HepG2 (cell line): Measurements from ENCODE around the gene SLC25A15. TPM values are rescaled to one million over a fixed set of nuclear protein-coding genes. Genes with fewer than 3 reads are reported as not detected.

Source experiments
- BCL6 ChIP-seq: IDR thresholded peaks from 2 replicates; pipeline ENCODE4 v1.6.1; 2016; ENCODE audit warnings: missing genetic modification reagents, missing compliant biosample characterization
- CBX2 ChIP-seq, 2 experiments: fragments of 200-600 bp in 1 of 2; sonication (generic); formaldehyde crosslinking in 1 of 2; IDR thresholded peaks; 2 replicates each; pipeline versions ENCODE4 v1.7.0 to v1.8.1; 2018 to 2022; ENCODE audit warnings: low read depth in 2 of 2, low read length in 1 of 2, mild to moderate bottlenecking in 1 of 2, missing genetic modification reagents in 1 of 2
- DR1 ChIP-seq: sonication (generic); formaldehyde crosslinking; IDR thresholded peaks from 2 replicates; pipeline ENCODE4 v1.8.0; 2021; ENCODE audit warnings: mild to moderate bottlenecking, missing genetic modification reagents, inconsistent platforms
- FOSL2 ChIP-seq: sonication (generic); formaldehyde crosslinking; IDR thresholded peaks from 2 replicates; pipeline ENCODE4 v1.4.0; 2020; ENCODE audit warnings: missing genetic modification reagents
- HOXA7 ChIP-seq: sonication (generic); formaldehyde crosslinking; IDR thresholded peaks from 2 replicates; pipeline ENCODE4 v1.8.1; 2022; ENCODE audit warnings: mild to moderate bottlenecking, missing genetic modification reagents, moderate library complexity
- NFYC ChIP-seq: IDR thresholded peaks from 2 replicates; pipeline ENCODE4 v1.6.1; 2016; ENCODE audit warnings: missing genetic modification reagents, missing compliant biosample characterization
- TARDBP ChIP-seq: sonication (generic); formaldehyde crosslinking; IDR thresholded peaks from 2 replicates; pipeline ENCODE4 v1.8.0; 2022; ENCODE audit warnings: mild to moderate bottlenecking, missing genetic modification reagents
- ZBTB8A ChIP-seq: sonication (generic); formaldehyde crosslinking; IDR thresholded peaks from 2 replicates; pipeline ENCODE4 v1.4.0; 2020; ENCODE audit warnings: mild to moderate bottlenecking, low read depth, missing genetic modification reagents, borderline replicate concordance
- ZFAT ChIP-seq: sonication (generic); formaldehyde crosslinking; conservative IDR thresholded peaks from 2 replicates; pipeline ENCODE4 v1.8.1; 2023; ENCODE audit warnings: missing genetic modification reagents, inconsistent platforms
- ZNF101 ChIP-seq: sonication (generic); formaldehyde crosslinking; IDR thresholded peaks from 2 replicates; pipeline ENCODE4 v1.4.0; 2020; ENCODE audit warnings: mild to moderate bottlenecking, low read depth, missing genetic modification reagents, borderline replicate concordance
- ZNF282 ChIP-seq: fragments of 450-650 bp; IDR thresholded peaks from 2 replicates; pipeline ENCODE4 v1.6.1; 2018; ENCODE audit not compliant: partially characterized antibody
- ZNF460 ChIP-seq: sonication (generic); formaldehyde crosslinking; IDR thresholded peaks from 2 replicates; pipeline ENCODE4 v1.5.1; 2020; ENCODE audit warnings: missing genetic modification reagents, mild to moderate bottlenecking, borderline replicate concordance
- ZNF746 ChIP-seq: sonication (generic); formaldehyde crosslinking; IDR thresholded peaks from 2 replicates; pipeline ENCODE4 v1.8.0; 2022; ENCODE audit warnings: mild to moderate bottlenecking, missing genetic modification reagents
- polyA plus RNA-seq, 8 experiments: library from polyadenylated mRNA; depleted of rRNA in 3 of 8; stranded (reverse) in 7 of 8; unstranded in 1 of 8; fragments of >200 nt; fragmentation: Illumina TruSeq in 4 of 8; extraction: Trizol in 4 of 8; gene quantifications; 2 replicates each; pipeline versions ENCODE4 v1.2.1 to v1.2.3, GENCODE V29; 2011 to 2016; ENCODE audit warnings: low read depth in 4 of 8, missing spikeins in 1 of 8, mixed read lengths in 1 of 8; ENCODE audit not compliant: insufficient read depth in 1 of 8
- total RNA-seq, 5 experiments: library from RNA; depleted of rRNA; stranded (reverse); fragments of >200 nt; fragmentation: Illumina TruSeq; extraction: Trizol; gene quantifications; 2 replicates each; pipeline ENCODE4 v1.2.3, GENCODE V29; 2016; ENCODE audit warnings: low read depth in 1 of 5
- TF ChIP-seq, protein P1 (sequence below): sonication (generic); formaldehyde crosslinking; IDR thresholded peaks from 2 replicates; pipeline ENCODE4 v1.4.0; 2020; ENCODE audit warnings: missing genetic modification reagents
- TF ChIP-seq, protein P2 (sequence below): fragments of 450-650 bp; IDR thresholded peaks from 2 replicates; pipeline ENCODE4 v1.6.1; 2017
- TF ChIP-seq, protein P3 (sequence below): sonication (generic); formaldehyde crosslinking; IDR thresholded peaks from 2 replicates; pipeline ENCODE4 v1.8.1; 2023; ENCODE audit warnings: mild to moderate bottlenecking, missing genetic modification reagents
- TF ChIP-seq, protein P4 (sequence below): sonication (generic); formaldehyde crosslinking; conservative IDR thresholded peaks from 2 replicates; pipeline ENCODE4 v1.4.0; 2020; ENCODE audit warnings: missing genetic modification reagents
- TF ChIP-seq, protein P5 (sequence below): IDR thresholded peaks from 2 replicates; pipeline ENCODE4 v1.6.1; 2018; ENCODE audit warnings: missing genetic modification reagents, mild to moderate bottlenecking, missing compliant biosample characterization

Gene SLC25A15
- total and polyA plus RNA-seq, 2 of the 13 experiments (the other 11 are each of a cell fraction or from before 2014, with no cell fraction given) = 17.3 to 39.1 TPM

DNA sequence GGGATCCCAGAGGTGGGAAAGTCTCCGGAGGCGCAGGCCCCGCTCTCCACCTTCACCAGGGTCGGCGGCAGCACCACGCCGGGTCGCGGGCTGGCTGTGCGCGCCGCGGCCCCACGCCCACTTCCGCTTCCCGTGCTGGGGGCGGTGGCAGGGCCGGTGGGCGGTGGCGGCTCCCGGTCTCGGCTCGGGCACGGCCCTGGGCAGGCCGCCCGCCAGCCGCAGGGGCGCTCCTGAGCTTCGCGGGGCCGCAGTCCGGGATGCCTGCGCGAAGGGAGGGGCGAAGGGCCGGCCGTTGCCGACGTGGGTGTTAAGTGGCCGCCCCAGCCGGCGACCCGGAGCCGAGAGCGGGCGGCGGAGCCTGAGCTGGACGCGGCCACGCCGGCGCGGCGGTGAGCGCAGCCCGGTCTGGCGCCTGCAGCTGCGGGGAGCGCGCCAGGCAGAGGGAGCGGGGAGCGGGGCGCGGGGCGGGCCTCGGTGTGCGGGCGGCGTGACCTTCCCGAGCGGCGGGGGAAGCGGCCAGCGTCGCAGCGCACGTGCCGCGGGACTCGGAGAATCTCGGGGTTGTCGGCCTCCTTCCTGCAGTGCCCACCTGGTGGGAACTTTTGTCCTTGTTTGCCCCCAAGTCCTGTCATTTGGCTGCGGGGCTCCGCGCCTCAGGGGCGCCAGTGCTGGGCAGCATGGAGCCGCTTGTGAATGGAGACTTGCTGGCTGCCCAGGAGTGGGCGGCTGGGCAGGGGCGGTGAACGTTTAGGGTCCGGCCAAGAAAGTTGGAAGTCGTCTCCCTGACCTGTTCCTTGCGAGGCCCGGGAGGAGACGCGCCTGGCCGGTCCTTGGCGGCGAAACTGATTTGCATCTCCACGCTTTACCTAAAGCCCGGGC is at the start of gene SLC25A15 (continued):
- TF ChIP-seq ZNF282 (no peak), NFYC (CRISPR knock-in tag) (no peak), DR1 (no peak; the same call in 1 of the 2 replicates), BCL6 (no peak), HOXA7 (no peak), ZBTB8A (CRISPR knock-in tag) (no peak), ZNF101 (CRISPR knock-in tag) (no peak), ZNF746 (no peak), TARDBP (CRISPR knock-in tag) (peak; percentile 43; the same call in 1 of the 2 replicates), FOSL2 (CRISPR knock-in tag) (peak; percentile 29), ZFAT (CRISPR knock-in tag) (0 out of 2 replicates have a peak, but pooled peaks have one; percentile 23), ZNF460 (no peak), CBX2 (IDR thresholded peaks at IDR 0.05; ENCODE audit: low read depth, low read length) (no peak), CBX2 (CRISPR knock-in tag; IDR thresholded peaks at IDR 0.05; ENCODE audit: low read depth) (no peak)
- TF ChIP-seq, protein P1, sequence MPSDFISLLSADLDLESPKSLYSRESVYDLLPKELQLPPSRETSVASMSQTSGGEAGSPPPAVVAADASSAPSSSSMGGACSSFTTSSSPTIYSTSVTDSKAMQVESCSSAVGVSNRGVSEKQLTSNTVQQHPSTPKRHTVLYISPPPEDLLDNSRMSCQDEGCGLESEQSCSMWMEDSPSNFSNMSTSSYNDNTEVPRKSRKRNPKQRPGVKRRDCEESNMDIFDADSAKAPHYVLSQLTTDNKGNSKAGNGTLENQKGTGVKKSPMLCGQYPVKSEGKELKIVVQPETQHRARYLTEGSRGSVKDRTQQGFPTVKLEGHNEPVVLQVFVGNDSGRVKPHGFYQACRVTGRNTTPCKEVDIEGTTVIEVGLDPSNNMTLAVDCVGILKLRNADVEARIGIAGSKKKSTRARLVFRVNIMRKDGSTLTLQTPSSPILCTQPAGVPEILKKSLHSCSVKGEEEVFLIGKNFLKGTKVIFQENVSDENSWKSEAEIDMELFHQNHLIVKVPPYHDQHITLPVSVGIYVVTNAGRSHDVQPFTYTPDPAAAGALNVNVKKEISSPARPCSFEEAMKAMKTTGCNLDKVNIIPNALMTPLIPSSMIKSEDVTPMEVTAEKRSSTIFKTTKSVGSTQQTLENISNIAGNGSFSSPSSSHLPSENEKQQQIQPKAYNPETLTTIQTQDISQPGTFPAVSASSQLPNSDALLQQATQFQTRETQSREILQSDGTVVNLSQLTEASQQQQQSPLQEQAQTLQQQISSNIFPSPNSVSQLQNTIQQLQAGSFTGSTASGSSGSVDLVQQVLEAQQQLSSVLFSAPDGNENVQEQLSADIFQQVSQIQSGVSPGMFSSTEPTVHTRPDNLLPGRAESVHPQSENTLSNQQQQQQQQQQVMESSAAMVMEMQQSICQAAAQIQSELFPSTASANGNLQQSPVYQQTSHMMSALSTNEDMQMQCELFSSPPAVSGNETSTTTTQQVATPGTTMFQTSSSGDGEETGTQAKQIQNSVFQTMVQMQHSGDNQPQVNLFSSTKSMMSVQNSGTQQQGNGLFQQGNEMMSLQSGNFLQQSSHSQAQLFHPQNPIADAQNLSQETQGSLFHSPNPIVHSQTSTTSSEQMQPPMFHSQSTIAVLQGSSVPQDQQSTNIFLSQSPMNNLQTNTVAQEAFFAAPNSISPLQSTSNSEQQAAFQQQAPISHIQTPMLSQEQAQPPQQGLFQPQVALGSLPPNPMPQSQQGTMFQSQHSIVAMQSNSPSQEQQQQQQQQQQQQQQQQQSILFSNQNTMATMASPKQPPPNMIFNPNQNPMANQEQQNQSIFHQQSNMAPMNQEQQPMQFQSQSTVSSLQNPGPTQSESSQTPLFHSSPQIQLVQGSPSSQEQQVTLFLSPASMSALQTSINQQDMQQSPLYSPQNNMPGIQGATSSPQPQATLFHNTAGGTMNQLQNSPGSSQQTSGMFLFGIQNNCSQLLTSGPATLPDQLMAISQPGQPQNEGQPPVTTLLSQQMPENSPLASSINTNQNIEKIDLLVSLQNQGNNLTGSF (CRISPR knock-in tag) = no peak
- TF ChIP-seq, protein P2, sequence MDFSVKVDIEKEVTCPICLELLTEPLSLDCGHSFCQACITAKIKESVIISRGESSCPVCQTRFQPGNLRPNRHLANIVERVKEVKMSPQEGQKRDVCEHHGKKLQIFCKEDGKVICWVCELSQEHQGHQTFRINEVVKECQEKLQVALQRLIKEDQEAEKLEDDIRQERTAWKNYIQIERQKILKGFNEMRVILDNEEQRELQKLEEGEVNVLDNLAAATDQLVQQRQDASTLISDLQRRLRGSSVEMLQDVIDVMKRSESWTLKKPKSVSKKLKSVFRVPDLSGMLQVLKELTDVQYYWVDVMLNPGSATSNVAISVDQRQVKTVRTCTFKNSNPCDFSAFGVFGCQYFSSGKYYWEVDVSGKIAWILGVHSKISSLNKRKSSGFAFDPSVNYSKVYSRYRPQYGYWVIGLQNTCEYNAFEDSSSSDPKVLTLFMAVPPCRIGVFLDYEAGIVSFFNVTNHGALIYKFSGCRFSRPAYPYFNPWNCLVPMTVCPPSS = no peak
- TF ChIP-seq, protein P3, sequence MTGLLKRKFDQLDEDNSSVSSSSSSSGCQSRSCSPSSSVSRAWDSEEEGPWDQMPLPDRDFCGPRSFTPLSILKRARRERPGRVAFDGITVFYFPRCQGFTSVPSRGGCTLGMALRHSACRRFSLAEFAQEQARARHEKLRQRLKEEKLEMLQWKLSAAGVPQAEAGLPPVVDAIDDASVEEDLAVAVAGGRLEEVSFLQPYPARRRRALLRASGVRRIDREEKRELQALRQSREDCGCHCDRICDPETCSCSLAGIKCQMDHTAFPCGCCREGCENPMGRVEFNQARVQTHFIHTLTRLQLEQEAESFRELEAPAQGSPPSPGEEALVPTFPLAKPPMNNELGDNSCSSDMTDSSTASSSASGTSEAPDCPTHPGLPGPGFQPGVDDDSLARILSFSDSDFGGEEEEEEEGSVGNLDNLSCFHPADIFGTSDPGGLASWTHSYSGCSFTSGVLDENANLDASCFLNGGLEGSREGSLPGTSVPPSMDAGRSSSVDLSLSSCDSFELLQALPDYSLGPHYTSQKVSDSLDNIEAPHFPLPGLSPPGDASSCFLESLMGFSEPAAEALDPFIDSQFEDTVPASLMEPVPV = no peak
- TF ChIP-seq, protein P4, sequence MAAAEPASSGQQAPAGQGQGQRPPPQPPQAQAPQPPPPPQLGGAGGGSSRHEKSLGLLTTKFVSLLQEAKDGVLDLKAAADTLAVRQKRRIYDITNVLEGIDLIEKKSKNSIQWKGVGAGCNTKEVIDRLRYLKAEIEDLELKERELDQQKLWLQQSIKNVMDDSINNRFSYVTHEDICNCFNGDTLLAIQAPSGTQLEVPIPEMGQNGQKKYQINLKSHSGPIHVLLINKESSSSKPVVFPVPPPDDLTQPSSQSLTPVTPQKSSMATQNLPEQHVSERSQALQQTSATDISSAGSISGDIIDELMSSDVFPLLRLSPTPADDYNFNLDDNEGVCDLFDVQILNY (CRISPR knock-in tag) = no peak
- TF ChIP-seq, protein P5, sequence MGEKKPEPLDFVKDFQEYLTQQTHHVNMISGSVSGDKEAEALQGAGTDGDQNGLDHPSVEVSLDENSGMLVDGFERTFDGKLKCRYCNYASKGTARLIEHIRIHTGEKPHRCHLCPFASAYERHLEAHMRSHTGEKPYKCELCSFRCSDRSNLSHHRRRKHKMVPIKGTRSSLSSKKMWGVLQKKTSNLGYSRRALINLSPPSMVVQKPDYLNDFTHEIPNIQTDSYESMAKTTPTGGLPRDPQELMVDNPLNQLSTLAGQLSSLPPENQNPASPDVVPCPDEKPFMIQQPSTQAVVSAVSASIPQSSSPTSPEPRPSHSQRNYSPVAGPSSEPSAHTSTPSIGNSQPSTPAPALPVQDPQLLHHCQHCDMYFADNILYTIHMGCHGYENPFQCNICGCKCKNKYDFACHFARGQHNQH = no peak; the same call in 1 of the 2 replicates
